Esophagus squamous epithelium (tissue), 5 donors: ENCODE results near the gene MRPL52. TPM values are rescaled to one million over a fixed set of nuclear protein-coding genes. Genes with fewer than 3 reads are reported as not detected.
A peak's percentile ranks its signal among the peaks of the same experiment; 100 is the strongest.

Source experiments
- DNase-seq: peaks from one replicate; lab custom pipeline; 2025; lab: John Stamatoyannopoulos, UW
- H3K27ac ChIP-seq, 4 donors: fragments of 200-600 bp; sonication (generic); one replicate each; pipeline ENCODE4 v1.5.1; 2016 to 2019; ENCODE audit warnings: mild to moderate bottlenecking in 1 of 4
- H3K27me3 ChIP-seq, 4 donors: fragments of 200-600 bp; sonication (generic); 1 replicate in 3 of 4; 2 replicates in 1 of 4; pipeline versions ENCODE4 v1.5.1 to v1.6.0; 2017 to 2021; ENCODE audit warnings: antibody characterized with exemption in 1 of 4
- H3K36me3 ChIP-seq, 3 donors: fragments of 200-600 bp; sonication (generic); one replicate each; pipeline ENCODE4 v1.5.1; 2016 to 2019
- H3K4me1 ChIP-seq, 3 donors: fragments of 200-600 bp; sonication (generic); one replicate each; pipeline ENCODE4 v1.5.1; 2017 to 2019
- H3K4me3 ChIP-seq, 4 donors: fragments of 200-600 bp; sonication (generic); 1 replicate in 3 of 4; 2 replicates in 1 of 4; pipeline ENCODE4 v1.5.1; 2016 to 2019; ENCODE audit warnings: mild to moderate bottlenecking in 2 of 4, moderate library complexity in 1 of 4
- H3K9me3 ChIP-seq, 3 donors: fragments of 200-600 bp; sonication (generic); one replicate each; pipeline ENCODE4 v1.5.1; 2016 to 2019
- POLR2A ChIP-seq, 4 donors: fragments of 450-650 bp; IDR thresholded peaks; one replicate each; pipeline ENCODE4 v1.6.1; 2017; ENCODE audit warnings: antibody characterized with exemption in 4 of 4, mild to moderate bottlenecking in 4 of 4, moderate library complexity in 3 of 4
- WGBS, 2 donors: methylation state at CpG; one replicate each; pipeline ENCODE4 v1.1.5; 2018; 5-methylcytosine and 5-hydroxymethylcytosine counted together
- intact Hi-C: fragments of 100-400 bp; cut with DNase I; formaldehyde crosslinking; loops from one replicate; pipeline ENCODE4 v1.15.0; 2022
- total RNA-seq, 4 donors: library from RNA; depleted of rRNA; stranded (reverse); fragments of >200 nt; gene quantifications; one replicate each; pipeline ENCODE4 v1.1.0, GENCODE V29; 2016
- TF ChIP-seq, protein P1 (sequence below), 6 experiments: fragments of 450-650 bp in 4 of 6; fragments of 200-600 bp in 2 of 6; sonication (generic) in 2 of 6; IDR thresholded peaks; one replicate each; pipeline ENCODE4 v1.5.1; 2016 to 2019; ENCODE audit warnings: antibody characterized with exemption in 6 of 6, mild to moderate bottlenecking in 4 of 6, moderate library complexity in 4 of 6
- donor health status: DM: yes; HTN: yes; CAD: no.

Gene MRPL52
- total RNA-seq, 4 donors from 2014 or later, result 32.8 to 142 (median 82.1) TPM

DNA sequence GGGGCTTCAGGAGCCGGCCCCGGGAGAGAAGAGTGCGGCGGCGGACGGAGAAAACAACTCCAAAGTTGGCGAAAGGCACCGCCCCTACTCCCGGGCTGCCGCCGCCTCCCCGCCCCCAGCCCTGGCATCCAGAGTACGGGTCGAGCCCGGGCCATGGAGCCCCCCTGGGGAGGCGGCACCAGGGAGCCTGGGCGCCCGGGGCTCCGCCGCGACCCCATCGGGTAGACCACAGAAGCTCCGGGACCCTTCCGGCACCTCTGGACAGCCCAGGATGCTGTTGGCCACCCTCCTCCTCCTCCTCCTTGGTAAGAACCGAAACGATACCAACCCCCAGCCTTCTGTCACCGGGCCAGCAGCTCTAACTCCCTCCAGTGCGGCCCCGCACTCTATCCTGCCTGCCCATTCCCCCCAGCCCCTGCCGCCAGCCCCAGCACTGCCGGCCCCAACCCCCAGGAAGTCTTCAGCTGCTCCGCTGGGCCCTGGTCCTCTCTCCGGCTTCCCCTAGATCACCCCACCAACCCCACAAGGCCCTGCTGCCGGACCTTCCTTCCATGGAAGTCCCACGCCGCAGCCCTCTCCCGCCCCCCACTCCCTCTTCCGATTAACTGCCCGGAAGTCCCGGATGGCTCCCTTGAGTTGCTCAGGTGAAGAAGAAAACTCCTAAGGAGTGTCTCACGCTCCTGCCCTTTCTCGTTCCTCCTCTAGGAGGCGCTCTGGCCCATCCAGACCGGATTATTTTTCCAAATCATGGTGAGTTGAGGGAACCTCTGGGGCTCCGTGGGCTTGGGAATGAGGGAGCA is 42.5 kb downstream of the MRPL52 start:
- DNase-seq, result no peak
- peak overlapping the region; percentile 97 to 100 (median 100) for H3K27ac ChIP-seq
- WGBS, 2 donors, result 0 to 1% methylated on average over 11 to 24 of the region's 45 CpGs

DNA sequence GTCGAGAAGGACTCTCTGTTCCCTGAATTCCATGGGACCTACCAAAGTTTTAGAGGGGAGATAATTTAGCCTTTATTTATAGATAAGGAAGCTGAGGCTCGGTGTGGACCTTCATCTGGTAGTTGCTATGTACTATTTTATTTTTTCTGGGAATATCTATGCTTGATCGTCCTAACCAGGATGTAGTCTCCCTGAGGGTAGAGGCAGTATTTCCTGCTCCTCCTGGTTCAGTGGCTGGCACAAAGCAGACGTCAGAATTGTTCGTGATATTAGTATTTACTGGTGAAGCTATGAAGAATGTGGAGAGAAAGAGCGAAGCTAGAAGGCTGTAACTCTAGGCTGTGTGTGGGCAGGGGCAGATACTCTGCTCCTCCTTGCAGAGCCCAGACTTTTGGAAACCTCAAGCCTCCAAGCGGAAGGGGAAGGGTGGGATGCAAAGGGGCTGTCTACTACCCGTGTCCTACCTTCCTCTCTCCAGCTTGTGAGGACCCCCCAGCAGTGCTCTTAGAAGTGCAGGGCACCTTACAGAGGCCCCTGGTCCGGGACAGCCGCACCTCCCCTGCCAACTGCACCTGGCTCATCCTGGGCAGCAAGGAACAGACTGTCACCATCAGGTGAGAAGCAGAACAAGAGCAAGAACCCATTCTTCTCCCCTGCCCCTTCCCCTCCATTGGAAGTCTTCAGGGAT is 43.3 kb downstream of the MRPL52 start:
- peaks cover 20 to 56% (median 31%) of the 10 kb centered on the region in 3 donors for H3K4me1 ChIP-seq
- 35 to 44% methylated on average over 10 of the region's 10 CpGs for WGBS, 2 donors
- H3K36me3 ChIP-seq, result peaks cover 35 to 52% (median 46%) of the 10 kb centered on the region in 3 donors
- no peak for TF ChIP-seq POLR2A (IDR thresholded peaks at IDR 0.05)
- peak overlapping the region; percentile 64 to 100 (median 88) for H3K4me3 ChIP-seq
- no peak for DNase-seq
- peak overlapping the region; percentile 97 to 100 (median 100) for H3K27ac ChIP-seq
- no peaks in the 10 kb centered on the region for H3K27me3 ChIP-seq
- intact Hi-C loops, result no loop called here
- H3K9me3 ChIP-seq, result no peaks in the 10 kb centered on the region

More for the DNA sequence above, 42.5 kb downstream of the MRPL52 start:
- no peaks in the 10 kb centered on the region for H3K27me3 ChIP-seq
- intact Hi-C loops, result no loop called here
- peak overlapping the region; percentile 64 to 100 (median 88) for H3K4me3 ChIP-seq
- TF ChIP-seq POLR2A (IDR thresholded peaks at IDR 0.05), result peak in 1 of 4 donors; percentile 32
- TF ChIP-seq, protein P1, sequence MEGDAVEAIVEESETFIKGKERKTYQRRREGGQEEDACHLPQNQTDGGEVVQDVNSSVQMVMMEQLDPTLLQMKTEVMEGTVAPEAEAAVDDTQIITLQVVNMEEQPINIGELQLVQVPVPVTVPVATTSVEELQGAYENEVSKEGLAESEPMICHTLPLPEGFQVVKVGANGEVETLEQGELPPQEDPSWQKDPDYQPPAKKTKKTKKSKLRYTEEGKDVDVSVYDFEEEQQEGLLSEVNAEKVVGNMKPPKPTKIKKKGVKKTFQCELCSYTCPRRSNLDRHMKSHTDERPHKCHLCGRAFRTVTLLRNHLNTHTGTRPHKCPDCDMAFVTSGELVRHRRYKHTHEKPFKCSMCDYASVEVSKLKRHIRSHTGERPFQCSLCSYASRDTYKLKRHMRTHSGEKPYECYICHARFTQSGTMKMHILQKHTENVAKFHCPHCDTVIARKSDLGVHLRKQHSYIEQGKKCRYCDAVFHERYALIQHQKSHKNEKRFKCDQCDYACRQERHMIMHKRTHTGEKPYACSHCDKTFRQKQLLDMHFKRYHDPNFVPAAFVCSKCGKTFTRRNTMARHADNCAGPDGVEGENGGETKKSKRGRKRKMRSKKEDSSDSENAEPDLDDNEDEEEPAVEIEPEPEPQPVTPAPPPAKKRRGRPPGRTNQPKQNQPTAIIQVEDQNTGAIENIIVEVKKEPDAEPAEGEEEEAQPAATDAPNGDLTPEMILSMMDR (IDR thresholded peaks at IDR 0.05), result peak; percentile 93 to 99 (median 98)
- H3K9me3 ChIP-seq, result no peaks in the 10 kb centered on the region
- peaks cover 28 to 44% (median 39%) of the 10 kb centered on the region in 3 donors for H3K36me3 ChIP-seq
- H3K4me1 ChIP-seq, result peaks cover 20 to 56% (median 31%) of the 10 kb centered on the region in 3 donors

DNA sequence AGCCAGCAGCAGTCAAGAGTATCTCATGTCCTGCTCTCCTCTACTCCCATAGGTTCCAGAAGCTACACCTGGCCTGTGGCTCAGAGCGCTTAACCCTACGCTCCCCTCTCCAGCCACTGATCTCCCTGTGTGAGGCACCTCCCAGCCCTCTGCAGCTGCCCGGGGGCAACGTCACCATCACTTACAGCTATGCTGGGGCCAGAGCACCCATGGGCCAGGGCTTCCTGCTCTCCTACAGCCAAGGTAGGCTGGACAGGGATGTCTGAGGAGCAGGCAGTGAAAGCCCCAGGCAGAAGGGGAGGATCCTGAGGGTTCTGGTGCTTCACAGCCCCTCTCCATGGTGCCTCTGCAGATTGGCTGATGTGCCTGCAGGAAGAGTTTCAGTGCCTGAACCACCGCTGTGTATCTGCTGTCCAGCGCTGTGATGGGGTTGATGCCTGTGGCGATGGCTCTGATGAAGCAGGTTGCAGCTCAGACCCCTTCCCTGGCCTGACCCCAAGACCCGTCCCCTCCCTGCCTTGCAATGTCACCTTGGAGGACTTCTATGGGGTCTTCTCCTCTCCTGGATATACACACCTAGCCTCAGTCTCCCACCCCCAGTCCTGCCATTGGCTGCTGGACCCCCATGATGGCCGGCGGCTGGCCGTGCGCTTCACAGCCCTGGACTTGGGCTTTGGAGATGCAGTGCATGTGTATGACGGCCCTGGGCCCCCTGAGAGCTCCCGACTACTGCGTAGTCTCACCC is 45.5 kb downstream of the MRPL52 start:
- 91 to 93% methylated on average over 10 to 13 of the region's 15 CpGs for WGBS, 2 donors
- Histone ChIP-seq H3K4me3 (no peak overlapping the region), H3K27ac (no peak overlapping the region), H3K27me3 (no peaks in the 10 kb centered on the region), H3K36me3 (peaks cover 39 to 74% (median 58%) of the 10 kb centered on the region in 3 donors), H3K4me1 (peaks cover 14 to 46% (median 26%) of the 10 kb centered on the region in 3 donors), H3K9me3 (no peaks in the 10 kb centered on the region)
- DNase-seq, result no peak
- intact Hi-C loops, result no loop called here
- no peak for TF ChIP-seq POLR2A (IDR thresholded peaks at IDR 0.05)
- TF ChIP-seq, protein P1 (IDR thresholded peaks at IDR 0.05), result no peak

DNA sequence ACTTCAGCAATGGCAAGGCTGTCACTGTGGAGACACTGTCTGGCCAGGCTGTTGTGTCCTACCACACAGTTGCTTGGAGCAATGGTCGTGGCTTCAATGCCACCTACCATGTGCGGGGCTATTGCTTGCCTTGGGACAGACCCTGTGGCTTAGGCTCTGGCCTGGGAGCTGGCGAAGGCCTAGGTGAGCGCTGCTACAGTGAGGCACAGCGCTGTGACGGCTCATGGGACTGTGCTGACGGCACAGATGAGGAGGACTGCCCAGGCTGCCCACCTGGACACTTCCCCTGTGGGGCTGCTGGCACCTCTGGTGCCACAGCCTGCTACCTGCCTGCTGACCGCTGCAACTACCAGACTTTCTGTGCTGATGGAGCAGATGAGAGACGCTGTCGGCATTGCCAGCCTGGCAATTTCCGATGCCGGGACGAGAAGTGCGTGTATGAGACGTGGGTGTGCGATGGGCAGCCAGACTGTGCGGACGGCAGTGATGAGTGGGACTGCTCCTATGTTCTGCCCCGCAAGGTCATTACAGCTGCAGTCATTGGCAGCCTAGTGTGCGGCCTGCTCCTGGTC is 46.1 kb downstream of the MRPL52 start:
- TF ChIP-seq, protein P1 (IDR thresholded peaks at IDR 0.05), result no peak
- TF ChIP-seq POLR2A (IDR thresholded peaks at IDR 0.05), result no peak
- Histone ChIP-seq H3K36me3 (peaks cover 39 to 74% (median 58%) of the 10 kb centered on the region in 3 donors), H3K27ac (no peak overlapping the region), H3K9me3 (no peaks in the 10 kb centered on the region), H3K4me3 (no peak overlapping the region), H3K27me3 (no peaks in the 10 kb centered on the region), H3K4me1 (peaks cover 8 to 40% (median 20%) of the 10 kb centered on the region in 3 donors)
- 93 to 96% methylated on average over 4 to 7 of the region's 20 CpGs for WGBS, 2 donors
- intact Hi-C loops, result no loop called here
- no peak for DNase-seq

DNA sequence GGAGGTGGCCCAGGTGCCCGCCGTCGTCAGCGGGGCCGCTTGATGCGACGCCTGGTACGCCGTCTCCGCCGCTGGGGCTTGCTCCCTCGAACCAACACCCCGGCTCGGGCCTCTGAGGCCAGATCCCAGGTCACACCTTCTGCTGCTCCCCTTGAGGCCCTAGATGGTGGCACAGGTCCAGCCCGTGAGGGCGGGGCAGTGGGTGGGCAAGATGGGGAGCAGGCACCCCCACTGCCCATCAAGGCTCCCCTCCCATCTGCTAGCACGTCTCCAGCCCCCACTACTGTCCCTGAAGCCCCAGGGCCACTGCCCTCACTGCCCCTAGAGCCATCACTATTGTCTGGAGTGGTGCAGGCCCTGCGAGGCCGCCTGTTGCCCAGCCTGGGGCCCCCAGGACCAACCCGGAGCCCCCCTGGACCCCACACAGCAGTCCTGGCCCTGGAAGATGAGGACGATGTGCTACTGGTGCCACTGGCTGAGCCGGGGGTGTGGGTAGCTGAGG is 47.4 kb downstream of the MRPL52 start:
- intact Hi-C loops, result no loop called here
- Histone ChIP-seq H3K4me1 (peaks cover 8 to 48% (median 19%) of the 10 kb centered on the region in 3 donors), H3K4me3 (no peak overlapping the region), H3K36me3 (peaks cover 39 to 74% (median 58%) of the 10 kb centered on the region in 3 donors), H3K27ac (no peak overlapping the region), H3K9me3 (no peaks in the 10 kb centered on the region), H3K27me3 (no peaks in the 10 kb centered on the region)
- 92 to 94% methylated on average over 5 to 10 of the region's 22 CpGs for WGBS, 2 donors
- no peak for DNase-seq
- TF ChIP-seq POLR2A (IDR thresholded peaks at IDR 0.05), result no peak
- TF ChIP-seq, protein P1 (IDR thresholded peaks at IDR 0.05), result no peak
